HG02763 (cell line): Measurements from ENCODE around the gene PARD3.
"Not testable (repeated sequence)": the region's sequence is repeated elsewhere in the genome, so short reads cannot be mapped to it uniquely, and the experiment has no call there.

Experiments
- ATAC-seq: cut with Tn5 transposase; IDR thresholded peaks from one replicate; pipeline ENCODE4 v1.9.1; 2021; ENCODE audit warnings: mild to moderate bottlenecking, moderate library complexity; ENCODE audit not compliant: unreplicated experiment

The PARD3 gene

DNA sequence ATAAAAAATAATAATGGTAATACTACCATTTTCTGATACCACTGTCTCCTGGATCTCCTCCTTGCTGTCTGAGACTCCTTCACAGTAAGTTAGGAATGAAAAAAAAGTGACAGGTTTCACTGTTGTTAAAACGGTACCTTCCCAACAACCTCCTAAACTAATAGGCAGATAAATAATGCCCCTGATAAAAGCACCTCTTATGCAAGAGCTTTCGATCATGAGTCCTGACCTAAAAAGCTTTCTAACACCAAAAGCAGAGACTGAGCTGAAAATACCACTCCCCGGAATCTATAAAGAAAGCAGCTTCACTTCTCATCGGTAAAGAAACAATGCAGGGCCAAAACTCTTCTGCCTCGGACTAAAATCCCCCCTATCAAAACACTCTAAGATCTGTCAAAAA is 14.5 kb downstream of the PARD3 start:
- no peak for ATAC-seq

DNA sequence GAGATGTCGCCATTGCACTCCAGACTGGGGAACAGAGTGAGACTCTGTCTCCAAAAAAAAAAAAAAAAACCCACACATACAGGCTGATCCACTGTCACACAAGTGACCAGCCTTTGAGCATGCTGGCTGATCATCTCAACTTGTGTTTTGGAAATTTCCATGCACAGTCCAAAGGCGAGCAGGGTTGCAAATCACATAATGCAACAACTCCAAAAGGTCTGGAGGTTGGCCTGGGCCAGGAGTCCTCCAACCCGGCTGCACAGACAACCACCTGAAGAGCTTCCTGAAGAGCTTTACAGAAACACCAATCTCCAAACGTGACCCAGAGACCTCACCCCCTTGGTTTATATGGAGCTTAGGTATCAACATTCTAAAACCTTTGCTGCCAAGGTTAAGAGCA is 16.4 kb downstream of the PARD3 start:
- no peak for ATAC-seq

DNA sequence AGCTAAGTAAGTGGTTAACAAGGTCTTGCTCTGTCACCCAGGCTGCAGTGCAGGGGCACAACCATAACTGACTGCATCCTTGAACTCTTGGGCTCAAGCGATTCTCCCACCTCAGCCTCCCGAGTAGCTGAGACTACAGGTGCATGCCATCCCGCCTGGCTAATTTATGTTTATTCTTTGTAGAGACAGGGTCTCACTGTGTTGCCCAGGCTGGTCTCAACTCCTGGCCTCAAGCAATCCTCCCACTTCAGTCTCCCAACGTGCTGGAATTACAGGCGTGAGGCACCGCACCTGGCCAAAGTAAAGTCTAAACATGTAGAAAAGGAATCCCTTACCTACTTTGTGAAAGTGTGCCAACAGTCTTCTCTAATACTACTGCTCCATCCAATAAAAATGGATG is 17.9 kb downstream of the PARD3 start:
- no peak for ATAC-seq

DNA sequence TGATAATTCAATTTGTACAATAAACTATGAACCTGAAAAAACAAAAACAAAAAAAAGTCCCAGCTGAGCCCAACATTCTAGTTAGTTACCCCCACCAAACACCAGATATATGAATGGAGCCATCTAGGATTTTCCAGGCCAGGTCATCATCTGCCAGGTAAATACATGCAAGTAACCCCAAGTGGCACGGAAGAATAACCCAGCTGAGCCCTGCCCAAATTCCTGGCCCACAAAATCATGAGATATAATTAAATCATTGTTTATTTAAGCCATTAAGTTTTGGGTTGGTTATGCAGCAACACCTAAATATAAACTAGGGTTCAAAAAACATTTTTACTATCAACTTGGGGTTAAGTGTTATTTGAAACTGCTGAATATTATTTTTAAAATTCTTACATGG is 19.0 kb downstream of the PARD3 start:
- ATAC-seq: no peak

DNA sequence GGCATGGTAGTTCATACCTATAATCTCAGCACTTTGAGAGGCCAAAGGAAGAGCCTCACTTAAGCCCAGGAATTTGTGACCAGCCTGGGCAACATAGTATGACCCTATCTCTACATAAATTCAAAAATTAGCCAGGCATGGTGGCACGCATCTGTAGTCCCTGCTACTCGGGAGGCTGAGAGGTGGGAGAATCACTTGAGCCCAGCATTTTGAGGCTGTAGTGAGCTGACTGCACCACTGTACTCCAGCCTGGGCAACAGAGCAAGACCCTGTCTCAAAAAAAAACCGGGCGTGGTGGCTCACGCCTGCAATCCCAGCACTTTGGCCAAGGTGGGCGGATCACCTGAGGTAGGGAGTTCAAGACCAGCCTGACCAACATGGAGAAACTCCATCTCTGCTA is 19.8 kb downstream of the PARD3 start:
- ATAC-seq: no peak

DNA sequence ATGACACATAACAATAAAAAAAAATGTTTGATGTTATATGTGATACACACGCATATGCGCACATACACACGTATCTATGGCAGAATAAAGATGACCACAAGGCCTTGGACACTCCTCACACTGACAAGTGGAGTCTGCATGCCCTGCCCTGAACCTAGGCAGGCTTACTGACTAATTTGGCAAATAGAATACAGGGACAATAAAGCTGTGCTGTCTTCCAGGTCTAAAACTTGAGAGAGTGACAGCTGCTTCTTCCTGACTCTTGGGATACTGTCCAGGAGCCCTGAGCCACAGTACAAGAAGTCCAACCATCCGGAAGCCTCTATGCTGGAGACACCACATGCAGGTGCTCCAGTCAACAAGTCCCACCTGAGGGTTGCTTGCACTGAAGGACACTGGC is 20.3 kb downstream of the PARD3 start:
- no peak for ATAC-seq

DNA sequence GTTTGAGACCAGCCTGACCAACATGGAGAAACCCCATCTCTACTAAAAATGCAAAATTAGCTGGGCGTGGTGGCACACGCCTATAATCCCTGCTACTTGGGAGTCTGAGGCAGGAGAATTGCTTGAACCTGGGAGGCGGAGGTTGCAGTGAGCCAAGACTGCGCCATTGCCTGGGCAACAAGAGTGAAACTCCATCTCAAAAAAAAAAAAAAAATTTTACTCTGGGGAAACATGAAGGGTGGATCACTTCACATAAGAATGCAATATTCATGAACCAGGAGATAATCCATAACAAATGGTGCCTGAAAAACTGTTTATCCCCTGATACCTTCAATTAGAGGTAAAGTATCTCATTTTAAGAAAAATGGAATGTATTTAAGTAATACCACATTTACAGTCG is 21.5 kb downstream of the PARD3 start:
- not testable (repeated sequence) for ATAC-seq

DNA sequence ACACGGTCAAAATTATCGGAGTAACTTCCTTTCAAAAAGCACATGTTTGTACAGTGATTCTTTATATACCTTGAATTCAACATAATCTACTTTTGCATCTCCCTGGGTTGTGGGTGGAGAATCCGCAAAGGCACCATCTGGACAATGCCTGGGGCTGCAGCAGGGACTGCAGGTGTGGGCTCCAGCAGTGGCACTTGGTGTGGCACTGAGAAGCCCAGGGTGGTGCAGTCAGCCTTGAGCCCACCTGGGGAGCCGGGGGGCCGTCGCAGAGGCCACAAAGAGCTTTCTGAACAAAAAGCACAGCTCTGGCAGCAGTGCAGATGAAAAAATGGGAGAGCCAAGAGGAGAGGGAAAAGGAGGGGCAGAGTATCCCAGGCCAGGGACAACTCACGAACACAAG is 22.2 kb downstream of the PARD3 start:
- ATAC-seq: no peak

DNA sequence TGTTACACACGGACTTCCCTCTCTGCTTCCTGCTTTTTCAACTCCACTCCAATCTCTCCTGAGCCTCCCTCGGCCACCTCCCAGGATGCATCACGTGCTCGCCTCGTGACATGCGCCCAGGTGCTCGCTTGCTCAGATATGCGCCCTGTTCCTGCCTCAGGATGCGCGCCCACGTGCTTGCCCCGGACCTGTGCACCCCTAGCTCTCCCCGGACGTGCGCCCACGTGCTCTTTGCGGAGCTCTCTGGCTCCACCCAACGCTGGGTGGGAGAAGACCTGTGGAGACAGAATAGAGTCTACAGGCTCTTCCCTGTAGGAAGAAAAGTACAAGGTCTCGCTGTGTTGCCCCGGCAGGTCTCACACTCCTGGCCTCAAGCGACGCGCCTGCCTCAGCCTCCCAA is 23.1 kb downstream of the PARD3 start:
- ATAC-seq: no peak

DNA sequence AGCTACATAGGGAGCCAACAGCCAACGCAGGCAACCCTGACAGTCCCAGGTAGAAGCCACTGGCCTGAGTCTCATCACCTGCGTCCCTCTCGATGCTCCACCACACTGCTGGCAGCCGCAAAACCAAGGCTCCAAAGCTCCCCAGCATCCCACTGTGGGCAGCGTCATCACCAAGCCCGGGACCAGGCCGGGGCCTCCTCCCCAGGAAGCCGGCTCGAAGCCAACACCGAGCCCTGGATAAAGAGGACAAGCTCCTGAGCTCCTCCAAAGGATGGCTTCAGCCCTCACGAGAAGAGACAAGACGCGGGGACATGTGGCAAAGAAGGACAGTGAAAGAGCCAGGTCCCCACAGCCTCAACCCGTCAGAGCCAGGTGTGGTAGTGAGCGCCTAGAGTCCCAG is 23.9 kb downstream of the PARD3 start:
- ATAC-seq: no peak

DNA sequence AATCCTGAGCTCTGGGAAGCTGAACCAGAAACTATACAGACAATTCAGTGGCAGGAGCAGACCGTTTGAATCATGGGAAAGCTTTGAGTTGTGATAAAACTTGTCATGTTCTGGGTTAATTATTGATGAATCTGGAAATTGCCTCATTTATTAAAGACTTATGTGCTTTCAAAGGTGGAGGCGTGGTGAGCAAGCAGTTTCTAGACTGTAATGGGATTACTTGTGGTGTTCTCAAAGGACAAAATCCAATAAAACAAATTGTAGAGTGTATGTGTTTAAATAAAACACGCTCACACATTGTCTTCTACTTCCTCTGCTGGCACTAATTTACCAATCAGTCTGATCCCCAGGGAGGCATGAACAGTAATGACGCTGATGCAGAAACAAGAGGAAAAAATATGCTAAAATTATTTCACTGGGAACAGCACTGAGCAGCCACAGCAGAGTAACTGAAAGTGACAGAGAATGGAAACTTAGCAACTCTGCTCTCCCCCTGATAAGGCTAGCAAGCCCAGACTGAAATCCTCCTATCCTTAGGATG is 25.1 kb downstream of the PARD3 start:
- no peak for ATAC-seq

DNA sequence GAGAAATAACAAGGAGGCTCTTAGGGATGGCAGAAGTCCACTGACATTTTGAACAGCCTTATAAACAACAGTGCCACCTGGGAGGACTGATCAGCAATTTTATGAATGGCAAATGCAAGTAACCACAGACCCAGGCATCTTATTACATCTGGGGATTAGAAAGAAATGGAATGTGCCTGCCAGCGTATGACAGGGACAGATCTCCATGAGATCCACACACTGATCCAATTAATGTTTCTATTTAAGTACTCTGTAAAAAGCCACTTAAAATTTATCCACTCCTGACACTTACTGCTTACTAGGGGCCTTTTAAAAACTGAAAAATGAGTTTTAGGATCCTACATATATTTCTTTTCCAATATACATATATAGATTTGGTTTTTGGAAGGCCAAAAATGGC is 28.6 kb downstream of the PARD3 start:
- no peak for ATAC-seq

DNA sequence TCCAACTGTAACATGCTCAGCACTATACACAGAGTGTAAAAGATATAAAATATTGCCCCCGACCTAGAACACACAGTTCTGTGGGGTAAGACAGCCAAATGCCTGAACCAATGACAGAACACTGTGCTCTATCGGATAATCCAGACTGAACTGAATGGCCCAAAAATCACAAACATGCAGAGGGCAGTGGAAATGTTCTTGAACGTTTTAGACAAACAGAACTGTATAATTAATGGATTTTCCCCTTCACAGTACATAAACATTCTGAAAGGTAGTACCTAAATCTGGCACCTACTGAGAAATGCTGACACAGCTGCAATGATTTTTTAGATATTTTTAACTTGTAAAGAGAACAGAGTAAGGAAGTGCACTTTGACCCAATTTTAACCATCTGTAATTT is 33.4 kb downstream of the PARD3 start:
- no peak for ATAC-seq

DNA sequence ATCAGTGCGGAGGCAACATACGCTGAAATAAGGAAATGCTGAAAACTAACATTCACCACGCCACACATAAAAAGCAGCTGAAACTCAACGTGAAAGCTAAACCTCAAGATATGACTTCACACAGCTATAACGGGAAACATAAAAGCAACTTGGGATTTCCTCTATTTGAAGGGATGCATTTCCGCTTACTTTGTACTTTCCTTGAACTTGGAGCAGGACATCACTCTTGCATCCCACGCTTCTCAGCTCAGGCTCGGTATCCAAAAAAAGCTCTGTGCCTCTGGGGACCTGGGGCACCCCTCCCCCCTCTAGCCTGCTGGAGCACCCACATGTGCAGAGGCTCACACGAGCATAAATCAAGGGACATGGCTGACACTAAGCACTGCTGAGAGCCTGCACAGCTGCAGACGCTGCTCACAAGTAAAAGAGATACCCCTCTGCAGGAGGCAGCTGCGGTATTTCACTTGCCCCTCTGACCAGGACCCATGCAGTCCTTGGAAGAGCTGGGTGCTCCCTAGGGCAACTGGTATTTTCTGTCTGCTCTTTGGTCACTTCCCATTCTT is 34.2 kb downstream of the PARD3 start:
- ATAC-seq: peak; percentile 64

DNA sequence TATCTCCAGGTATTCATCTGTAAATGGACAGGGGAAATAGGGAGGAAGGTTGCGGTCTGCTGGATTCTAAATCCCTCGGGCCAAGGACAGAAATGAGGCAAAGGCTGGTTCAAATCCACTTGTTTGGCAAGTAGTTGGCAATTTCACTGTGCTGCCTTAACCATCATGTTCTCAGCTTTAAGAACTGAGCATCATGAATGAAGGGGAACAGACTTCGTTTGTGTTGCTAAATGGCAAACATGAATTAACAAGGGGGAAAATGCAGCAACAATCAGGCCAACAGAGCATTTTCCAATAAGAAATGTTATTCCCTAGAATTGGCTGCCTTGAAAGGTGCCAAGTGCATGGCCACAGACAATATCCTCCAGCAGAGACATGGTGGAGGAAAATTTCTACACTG is 36.9 kb downstream of the PARD3 start:
- no peak for ATAC-seq

DNA sequence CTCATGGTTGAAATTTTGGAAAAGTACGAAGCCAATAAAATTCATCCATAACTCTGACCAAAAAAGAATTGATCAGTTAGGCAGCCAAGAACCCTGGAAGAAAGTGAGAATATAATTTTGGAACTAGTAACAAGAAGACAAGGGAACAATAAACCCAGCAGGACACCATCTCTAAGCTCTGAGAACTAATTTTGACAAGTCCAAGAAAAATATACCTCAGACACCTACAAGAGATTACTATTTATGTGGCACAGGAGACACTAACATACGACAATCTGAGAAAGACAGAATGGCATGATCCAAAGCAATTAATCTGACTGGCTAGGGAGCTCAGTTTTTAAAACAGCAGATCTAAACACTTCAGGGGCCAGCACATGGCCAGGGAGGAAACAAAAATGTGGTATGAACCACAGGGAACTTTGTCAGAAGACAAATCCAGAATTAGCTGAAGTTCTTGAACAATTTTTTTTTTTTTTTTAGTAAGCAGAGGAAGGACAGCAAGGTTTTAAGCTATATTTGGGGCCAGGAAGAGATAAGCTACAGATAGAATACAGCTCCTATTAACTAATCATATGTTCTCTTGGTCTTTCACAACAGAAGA is 38.9 kb downstream of the PARD3 start:
- ATAC-seq: no peak

DNA sequence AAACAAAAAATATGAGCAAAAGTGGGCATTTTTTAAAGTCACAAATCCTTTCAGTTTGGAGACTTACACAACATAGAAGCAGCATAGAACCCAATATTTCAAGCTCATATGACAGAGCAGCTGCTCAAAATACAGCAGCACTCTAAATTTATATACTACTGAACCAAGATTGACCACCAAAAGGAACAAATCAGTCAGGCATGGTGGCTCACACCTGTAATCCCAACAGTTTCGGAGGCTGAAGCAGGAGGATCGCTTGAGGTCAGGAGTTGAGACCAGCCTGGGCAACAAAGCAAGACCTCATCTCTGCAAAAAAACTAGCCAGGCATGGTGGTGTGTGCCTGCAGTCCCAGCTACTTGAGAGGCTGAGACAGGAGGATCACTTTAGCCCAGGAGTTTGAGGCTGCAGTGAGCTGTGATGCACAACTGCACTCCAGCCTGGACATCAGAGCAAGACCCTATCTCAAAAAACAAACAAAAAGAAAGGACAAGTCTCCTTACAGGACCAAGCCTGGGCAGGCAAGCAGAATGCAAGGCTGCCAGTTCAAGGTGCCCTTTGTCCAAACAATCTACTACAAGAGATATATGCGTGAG is 40.0 kb downstream of the PARD3 start:
- no peak for ATAC-seq

DNA sequence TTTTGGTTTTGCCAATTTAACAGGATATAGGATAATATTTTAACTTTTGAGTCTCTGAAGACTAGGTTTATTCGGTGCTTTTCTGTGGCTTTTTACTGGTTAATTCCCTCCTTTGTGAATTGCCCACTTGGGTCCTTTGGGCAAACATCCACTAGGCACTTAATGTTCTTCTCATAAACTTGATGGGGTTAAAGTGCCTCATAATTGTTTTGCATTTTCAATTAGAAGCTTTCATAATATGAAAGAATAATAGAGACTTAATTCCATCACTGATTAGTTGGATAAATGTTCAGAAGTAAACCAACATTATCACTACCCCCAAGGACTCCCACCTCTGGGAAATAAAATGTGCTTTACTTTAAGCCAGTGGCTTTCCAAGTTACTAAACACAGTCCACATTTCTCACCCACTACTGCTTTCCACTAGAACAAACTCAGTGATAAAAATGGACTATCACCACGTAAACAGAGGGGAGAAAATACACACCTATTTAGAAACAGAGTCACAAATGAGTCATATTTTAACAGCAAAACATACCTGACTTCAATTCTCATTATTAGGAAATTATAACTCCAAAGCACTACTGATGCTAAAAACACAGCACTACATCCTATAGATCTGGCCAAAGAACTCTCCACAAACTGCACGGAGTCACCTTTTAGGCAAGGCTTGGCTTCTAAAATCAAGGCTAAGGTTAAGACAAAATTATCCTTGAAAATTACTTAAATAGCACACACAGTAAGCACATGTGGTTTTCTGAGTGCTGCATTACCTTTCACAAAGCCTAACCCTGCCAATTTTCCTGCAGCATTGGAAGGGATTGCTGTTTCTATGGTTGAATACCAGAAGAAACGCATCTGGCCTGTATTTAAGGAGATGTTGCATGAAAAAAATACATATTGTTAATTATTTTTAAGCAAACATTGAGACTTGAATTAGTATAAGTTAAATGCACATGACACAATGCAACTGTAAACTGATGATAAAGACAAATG is 41.2 kb downstream of the PARD3 start:
- ATAC-seq: no peak

DNA sequence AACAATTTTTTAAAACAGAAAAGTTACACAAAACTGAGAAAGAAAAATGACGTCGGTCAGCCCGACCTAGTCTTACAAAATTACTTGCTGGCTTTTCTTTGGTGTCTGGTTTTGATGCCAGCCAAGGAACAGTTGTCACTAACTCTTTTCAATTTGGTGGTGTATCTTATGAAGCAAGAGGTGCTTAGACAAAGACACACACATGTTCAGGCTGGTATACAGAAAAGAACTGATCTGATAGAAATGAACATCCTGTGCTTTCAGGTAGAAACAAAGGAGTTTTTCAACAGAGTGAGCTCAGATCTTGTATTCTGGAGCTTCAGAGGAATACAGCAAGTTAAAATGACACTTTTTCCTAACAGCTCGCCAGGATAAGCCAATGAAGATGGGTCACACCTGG is 43.6 kb downstream of the PARD3 start:
- no peak for ATAC-seq

DNA sequence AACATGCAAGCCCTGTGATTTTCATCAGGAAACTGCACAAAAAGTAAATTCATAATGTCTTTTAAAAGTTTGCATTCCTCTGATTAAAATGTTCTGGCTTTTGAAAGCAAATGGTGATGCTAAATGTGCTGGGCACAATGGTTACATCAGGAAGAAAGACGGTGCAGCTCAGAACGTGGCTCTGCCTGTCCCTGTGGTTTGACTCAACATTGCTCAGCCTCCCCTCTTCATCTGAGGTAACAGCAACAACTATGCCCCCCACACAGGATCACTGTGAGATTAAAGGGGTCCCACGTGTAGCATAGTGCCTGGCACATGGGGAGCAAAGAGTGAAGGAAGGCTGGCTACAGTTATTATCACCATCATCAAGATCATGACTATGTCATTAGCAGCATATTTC is 44.0 kb downstream of the PARD3 start:
- ATAC-seq: no peak

DNA sequence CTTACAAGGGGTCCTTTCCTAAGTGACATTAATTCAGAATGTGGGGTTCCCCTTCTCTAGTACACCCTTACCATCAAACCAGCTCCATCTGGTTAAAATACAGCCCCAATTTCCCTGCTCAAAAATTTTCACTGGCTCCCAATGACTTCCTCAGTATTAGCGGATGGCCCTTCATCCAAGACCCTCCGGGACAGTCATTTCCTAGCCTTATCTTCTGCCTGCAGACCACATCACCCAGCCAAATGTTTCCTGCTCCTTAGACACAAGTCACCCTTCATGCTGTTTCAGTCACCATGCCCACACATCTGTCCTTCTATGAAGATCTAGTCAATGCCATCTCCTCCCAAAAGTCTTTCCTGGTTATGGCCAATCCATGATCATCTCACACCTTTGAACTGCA is 45.2 kb downstream of the PARD3 start:
- no peak for ATAC-seq

DNA sequence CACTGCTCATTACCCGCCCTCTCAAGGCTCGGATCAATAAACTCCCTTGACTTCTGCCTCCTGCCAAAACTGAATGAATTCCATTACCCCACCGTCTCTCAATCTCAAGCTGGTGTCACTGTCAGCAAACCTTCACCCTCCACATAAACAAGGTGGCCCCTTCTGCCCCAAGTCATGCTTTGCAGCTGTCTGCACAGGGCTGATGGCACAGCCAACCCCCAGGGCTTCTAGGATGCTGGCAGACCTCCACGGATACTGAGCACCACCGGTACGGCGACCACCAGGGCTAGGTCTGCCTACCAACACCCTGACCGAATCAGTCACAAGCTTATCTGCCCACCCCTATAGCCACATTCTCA is 46.1 kb downstream of the PARD3 start:
- no peak for ATAC-seq
